AG09319 (cell line): ENCODE results near the gene CMIP.

Source experiments
- DNase-seq: peaks from one replicate; pipeline ENCODE4 v3.0.0-alpha.2; 2010; ENCODE audit warnings: low read depth; ENCODE audit errors: extremely low read depth
- TF ChIP-seq, protein P1 (sequence below): IDR thresholded peaks from 2 replicates; pipeline ENCODE4 v1.5.1; 2011; ENCODE audit warnings: low read depth, mild to moderate bottlenecking, inconsistent platforms, low read length, moderate library complexity

The CMIP gene

GRCh38 chr16:81600275-81600674 is 155.7 kb downstream of the CMIP start:
- no peak for DNase-seq
- TF ChIP-seq, protein P1, sequence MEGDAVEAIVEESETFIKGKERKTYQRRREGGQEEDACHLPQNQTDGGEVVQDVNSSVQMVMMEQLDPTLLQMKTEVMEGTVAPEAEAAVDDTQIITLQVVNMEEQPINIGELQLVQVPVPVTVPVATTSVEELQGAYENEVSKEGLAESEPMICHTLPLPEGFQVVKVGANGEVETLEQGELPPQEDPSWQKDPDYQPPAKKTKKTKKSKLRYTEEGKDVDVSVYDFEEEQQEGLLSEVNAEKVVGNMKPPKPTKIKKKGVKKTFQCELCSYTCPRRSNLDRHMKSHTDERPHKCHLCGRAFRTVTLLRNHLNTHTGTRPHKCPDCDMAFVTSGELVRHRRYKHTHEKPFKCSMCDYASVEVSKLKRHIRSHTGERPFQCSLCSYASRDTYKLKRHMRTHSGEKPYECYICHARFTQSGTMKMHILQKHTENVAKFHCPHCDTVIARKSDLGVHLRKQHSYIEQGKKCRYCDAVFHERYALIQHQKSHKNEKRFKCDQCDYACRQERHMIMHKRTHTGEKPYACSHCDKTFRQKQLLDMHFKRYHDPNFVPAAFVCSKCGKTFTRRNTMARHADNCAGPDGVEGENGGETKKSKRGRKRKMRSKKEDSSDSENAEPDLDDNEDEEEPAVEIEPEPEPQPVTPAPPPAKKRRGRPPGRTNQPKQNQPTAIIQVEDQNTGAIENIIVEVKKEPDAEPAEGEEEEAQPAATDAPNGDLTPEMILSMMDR = no peak

GRCh38 chr16:81601008-81601428 is 156.4 kb downstream of the CMIP start:
- DNase-seq = no peak
- TF ChIP-seq, protein P1 = no peak

DNA sequence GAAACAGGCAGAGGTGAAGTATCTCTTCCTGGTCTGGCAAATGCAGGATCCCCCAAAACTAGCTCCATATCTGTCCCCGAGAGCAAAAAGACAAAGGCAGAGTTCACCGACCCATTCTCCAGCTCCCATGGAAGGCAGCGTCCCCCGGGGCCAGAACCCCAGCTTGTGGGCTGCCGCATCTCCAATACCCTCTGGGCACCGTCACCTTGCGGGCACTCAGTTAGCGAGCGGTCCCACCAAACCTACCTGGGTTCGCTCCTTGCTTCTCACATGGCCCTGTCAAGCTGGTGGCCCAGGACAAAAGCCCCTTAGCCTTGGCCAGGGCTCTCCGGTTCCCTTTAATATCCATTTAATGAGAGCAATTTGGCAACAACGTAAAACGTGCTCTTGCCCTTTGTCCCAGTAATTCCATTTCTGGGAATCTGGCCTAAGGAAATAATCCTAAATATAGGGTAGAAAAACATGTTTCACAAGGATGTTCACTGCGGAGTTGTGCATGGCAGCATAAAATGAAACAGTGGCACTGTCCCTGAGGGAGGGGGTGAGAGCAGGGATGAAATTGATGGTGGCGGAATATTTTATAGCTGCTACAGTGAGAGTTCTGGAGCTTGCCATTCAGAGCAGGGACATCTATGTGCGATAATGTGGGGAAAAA is 157.1 kb downstream of the CMIP start:
- TF ChIP-seq, protein P1 = no peak
- no peak for DNase-seq

DNA sequence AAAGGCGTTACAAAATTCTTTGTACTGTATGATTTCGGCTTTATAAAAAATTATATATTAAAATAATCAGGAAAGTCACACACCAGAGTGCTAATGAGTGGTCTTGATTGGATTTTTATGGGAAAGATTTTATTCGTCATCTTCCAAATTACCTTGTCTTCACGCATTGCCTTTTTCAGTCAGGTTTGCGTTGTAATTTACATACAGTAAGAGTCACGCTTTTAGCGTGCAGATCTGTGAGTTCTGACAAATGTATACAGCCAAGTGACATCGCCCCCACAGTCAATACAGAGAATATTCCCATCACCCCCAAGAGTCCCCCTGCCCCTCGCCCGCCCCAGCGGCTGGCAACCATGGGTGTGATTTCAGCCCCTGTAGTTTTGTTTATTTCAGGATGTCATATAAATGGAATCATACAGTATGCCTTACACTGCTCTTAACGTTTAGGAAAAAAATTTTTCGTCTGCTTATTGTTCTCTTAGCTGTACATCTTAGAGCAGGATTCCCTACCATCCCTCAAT is 157.7 kb downstream of the CMIP start:
- no peak for DNase-seq
- TF ChIP-seq, protein P1 = no peak

GRCh38 chr16:81602792-81603191 is 158.2 kb downstream of the CMIP start:
- no peak for DNase-seq
- TF ChIP-seq, protein P1 = no peak

DNA sequence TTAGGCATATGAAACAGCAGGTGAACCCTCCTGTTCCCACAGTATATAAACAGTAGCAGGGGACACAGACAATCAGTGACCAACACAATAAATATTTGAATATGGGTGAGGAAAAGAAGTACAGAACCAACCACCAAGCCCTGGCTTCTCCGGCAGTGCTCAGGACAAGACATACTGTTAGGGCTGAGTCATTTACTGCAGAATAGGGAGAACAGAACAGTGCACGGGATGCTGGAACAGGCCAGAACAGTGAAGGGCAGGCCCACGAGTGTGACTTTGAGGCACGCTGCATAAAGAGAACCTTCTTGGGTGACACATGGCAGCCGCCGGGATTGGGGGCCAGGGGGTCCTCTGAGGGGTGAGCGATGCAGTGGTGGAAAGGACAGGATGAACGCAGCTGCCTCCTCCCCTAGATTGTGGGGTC is 160.4 kb downstream of the CMIP start:
- no peak for DNase-seq
- TF ChIP-seq, protein P1 = no peak

GRCh38 chr16:81606039-81606438 is 161.4 kb downstream of the CMIP start:
- TF ChIP-seq, protein P1 = no peak
- no peak for DNase-seq
